Thyroid gland (tissue), 4 donors: Measurements from ENCODE around the gene ELL.

Source experiments
- POLR2A ChIP-seq, 2 donors: fragments of 450-650 bp; IDR thresholded peaks; one replicate each; pipeline ENCODE4 v1.6.1; 2017; ENCODE audit warnings: antibody characterized with exemption in 2 of 2, mild to moderate bottlenecking in 2 of 2, moderate library complexity in 1 of 2
- TF ChIP-seq, protein P1 (sequence below), 6 experiments: fragments of 200-600 bp in 3 of 6; fragments of 450-650 bp in 3 of 6; sonication (generic) in 3 of 6; IDR thresholded peaks; one replicate each; pipeline ENCODE4 v1.5.1; 2016 to 2019; ENCODE audit warnings: antibody characterized with exemption in 6 of 6, mild to moderate bottlenecking in 2 of 6, inconsistent platforms in 1 of 6, moderate library complexity in 1 of 6

DNA sequence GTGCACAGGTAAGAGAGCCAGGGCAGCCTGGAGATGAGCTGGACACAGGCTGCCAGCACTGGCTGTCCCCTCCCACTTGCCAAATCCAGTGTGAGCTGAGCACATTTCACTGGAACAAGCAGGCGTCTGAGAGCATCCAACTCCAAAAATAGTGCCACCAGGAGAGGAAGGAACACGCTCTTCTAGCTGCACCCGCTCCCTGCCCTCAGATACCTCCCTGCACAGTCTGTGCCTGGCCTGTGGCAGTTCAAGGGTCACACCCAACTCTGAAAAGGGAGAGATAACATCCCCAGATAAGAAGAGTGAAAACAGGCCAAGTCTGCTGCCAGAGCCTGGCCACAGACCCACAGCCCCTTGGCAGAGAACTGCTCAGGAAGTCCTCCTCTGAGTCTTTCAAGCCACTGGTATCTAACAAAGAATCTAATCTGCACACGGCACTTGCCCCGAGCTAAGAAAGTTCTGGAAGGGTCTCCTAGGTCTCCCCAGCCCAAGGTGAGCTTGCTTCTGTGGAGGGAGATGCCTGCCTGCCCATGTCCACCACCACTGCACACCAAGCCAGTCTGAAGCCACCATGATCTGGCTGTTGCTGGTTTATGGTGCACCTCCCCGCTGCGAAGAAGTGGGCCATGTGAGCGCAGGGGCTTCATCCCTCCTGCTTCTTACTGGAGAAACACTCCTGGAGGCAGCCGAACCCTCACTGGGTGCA lies 14.7 kb downstream of the ELL start:
- TF ChIP-seq, protein P1, sequence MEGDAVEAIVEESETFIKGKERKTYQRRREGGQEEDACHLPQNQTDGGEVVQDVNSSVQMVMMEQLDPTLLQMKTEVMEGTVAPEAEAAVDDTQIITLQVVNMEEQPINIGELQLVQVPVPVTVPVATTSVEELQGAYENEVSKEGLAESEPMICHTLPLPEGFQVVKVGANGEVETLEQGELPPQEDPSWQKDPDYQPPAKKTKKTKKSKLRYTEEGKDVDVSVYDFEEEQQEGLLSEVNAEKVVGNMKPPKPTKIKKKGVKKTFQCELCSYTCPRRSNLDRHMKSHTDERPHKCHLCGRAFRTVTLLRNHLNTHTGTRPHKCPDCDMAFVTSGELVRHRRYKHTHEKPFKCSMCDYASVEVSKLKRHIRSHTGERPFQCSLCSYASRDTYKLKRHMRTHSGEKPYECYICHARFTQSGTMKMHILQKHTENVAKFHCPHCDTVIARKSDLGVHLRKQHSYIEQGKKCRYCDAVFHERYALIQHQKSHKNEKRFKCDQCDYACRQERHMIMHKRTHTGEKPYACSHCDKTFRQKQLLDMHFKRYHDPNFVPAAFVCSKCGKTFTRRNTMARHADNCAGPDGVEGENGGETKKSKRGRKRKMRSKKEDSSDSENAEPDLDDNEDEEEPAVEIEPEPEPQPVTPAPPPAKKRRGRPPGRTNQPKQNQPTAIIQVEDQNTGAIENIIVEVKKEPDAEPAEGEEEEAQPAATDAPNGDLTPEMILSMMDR (IDR thresholded peaks at IDR 0.05): no peak
- no peak for TF ChIP-seq POLR2A (IDR thresholded peaks at IDR 0.05)
